Prostate gland (tissue), 2 donors: ENCODE data around the gene IQCB1.

ENCODE experiments used
- POLR2A ChIP-seq: fragments of 450-650 bp; IDR thresholded peaks from one replicate; pipeline ENCODE4 v1.6.1; 2016; ENCODE audit warnings: antibody characterized with exemption, mild to moderate bottlenecking
- POLR2AphosphoS5 ChIP-seq: sonication (generic); formaldehyde crosslinking; IDR thresholded peaks from one replicate; pipeline ENCODE4 v1.6.1; 2017; ENCODE audit warnings: antibody characterized with exemption
- TF ChIP-seq, protein P1 (sequence below), 4 experiments: fragments of 200-600 bp in 2 of 4; fragments of 450-650 bp in 2 of 4; sonication (generic) in 2 of 4; IDR thresholded peaks; 1 replicate in 3 of 4; 2 replicates in 1 of 4; pipeline ENCODE4 v1.5.1; 2016 to 2019; ENCODE audit warnings: antibody characterized with exemption in 4 of 4, mild to moderate bottlenecking in 2 of 4, moderate library complexity in 2 of 4

DNA sequence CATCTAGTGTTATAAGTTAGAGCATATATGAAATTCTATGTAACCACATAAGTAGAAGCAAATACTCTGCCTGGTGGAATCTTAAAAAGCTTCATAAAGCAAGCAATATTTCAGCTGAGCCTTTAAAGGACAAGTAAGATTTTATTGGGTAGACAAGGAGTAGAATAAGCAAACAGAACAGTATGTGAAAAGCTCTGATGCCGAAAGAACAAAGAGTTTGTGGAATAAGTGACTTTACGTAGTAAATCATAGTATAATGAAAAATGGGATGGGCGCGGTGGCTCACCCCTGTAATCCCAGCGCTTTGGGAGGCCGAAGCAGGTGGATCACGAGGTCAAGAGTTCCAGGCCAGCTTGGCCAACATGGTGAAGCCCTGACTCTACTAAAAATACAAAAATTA lies 10.0 kb upstream of the IQCB1 start:
- TF ChIP-seq POLR2A (no peak), POLR2AphosphoS5 (peak; percentile 71)
- TF ChIP-seq, protein P1, sequence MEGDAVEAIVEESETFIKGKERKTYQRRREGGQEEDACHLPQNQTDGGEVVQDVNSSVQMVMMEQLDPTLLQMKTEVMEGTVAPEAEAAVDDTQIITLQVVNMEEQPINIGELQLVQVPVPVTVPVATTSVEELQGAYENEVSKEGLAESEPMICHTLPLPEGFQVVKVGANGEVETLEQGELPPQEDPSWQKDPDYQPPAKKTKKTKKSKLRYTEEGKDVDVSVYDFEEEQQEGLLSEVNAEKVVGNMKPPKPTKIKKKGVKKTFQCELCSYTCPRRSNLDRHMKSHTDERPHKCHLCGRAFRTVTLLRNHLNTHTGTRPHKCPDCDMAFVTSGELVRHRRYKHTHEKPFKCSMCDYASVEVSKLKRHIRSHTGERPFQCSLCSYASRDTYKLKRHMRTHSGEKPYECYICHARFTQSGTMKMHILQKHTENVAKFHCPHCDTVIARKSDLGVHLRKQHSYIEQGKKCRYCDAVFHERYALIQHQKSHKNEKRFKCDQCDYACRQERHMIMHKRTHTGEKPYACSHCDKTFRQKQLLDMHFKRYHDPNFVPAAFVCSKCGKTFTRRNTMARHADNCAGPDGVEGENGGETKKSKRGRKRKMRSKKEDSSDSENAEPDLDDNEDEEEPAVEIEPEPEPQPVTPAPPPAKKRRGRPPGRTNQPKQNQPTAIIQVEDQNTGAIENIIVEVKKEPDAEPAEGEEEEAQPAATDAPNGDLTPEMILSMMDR (IDR thresholded peaks at IDR 0.05) = no peak
